Inflammatory macrophage treated with lipopolysaccharide for 1 hour (primary cell): ENCODE measurements around the gene ADGRL2.

ENCODE experiments used
- DNase-seq, 2 donors: peaks; one replicate each; pipeline ENCODE4 v3.0.0-alpha.2; 2020 to 2022

ADGRL2 gene

GRCh38 chr1:81921344-81921743 lies 120.6 kb downstream of the ADGRL2 start:
- DNase-seq: no peak

- no peak for DNase-seq
Observed at GRCh38 chr1:81921851-81922462, 121.2 kb downstream of the ADGRL2 start.

GRCh38 chr1:81922955-81923354 lies 122.2 kb downstream of the ADGRL2 start:
- no peak for DNase-seq

- no peak for DNase-seq
Observed at GRCh38 chr1:81929106-81929505, 128.4 kb downstream of the ADGRL2 start.

- DNase-seq: no peak
Observed at GRCh38 chr1:81936853-81937252, 136.1 kb downstream of the ADGRL2 start.

GRCh38 chr1:81937791-81938450 lies 137.2 kb downstream of the ADGRL2 start:
- DNase-seq: no peak

- DNase-seq: no peak
Observed at GRCh38 chr1:81948495-81948894, 147.8 kb downstream of the ADGRL2 start.

GRCh38 chr1:81949421-81949820 lies 148.7 kb downstream of the ADGRL2 start:
- DNase-seq: no peak

- no peak for DNase-seq
Observed at GRCh38 chr1:81950037-81950436, 149.3 kb downstream of the ADGRL2 start.

- DNase-seq: no peak
Observed at GRCh38 chr1:81950591-81951244, 150.0 kb downstream of the ADGRL2 start.

- DNase-seq: no peak
Observed at GRCh38 chr1:81954534-81955020, 153.8 kb downstream of the ADGRL2 start.

GRCh38 chr1:81967951-81968350 lies 167.2 kb downstream of the ADGRL2 start:
- DNase-seq: no peak

GRCh38 chr1:81970416-81970815 lies 169.7 kb downstream of the ADGRL2 start:
- no peak for DNase-seq

- DNase-seq: no peak
Observed at GRCh38 chr1:81974222-81974841, 173.6 kb downstream of the ADGRL2 start.

GRCh38 chr1:81974883-81975555 lies 174.3 kb downstream of the ADGRL2 start:
- no peak for DNase-seq

GRCh38 chr1:81976539-81976938 lies 175.8 kb downstream of the ADGRL2 start:
- no peak for DNase-seq

GRCh38 chr1:81978945-81979344 lies 178.2 kb downstream of the ADGRL2 start:
- no peak for DNase-seq

GRCh38 chr1:81982523-81982922 lies 181.8 kb downstream of the ADGRL2 start:
- no peak for DNase-seq

- no peak for DNase-seq
Observed at GRCh38 chr1:81989524-81989923, 188.8 kb downstream of the ADGRL2 start.

- DNase-seq: no peak
Observed at GRCh38 chr1:81990241-81990640, 189.5 kb downstream of the ADGRL2 start.

GRCh38 chr1:81998165-81998564 lies 197.4 kb downstream of the ADGRL2 start:
- DNase-seq: no peak

GRCh38 chr1:81999364-81999763 lies 198.6 kb downstream of the ADGRL2 start:
- no peak for DNase-seq

- DNase-seq: no peak
Observed at GRCh38 chr1:82000221-82000620, 199.5 kb downstream of the ADGRL2 start.
